Mesothelial cell of epicardium (in vitro differentiated cells): ENCODE results near the gene PROCA1. TPM values are rescaled to one million over a fixed set of nuclear protein-coding genes. Genes with fewer than 3 reads are reported as not detected.
A peak's percentile ranks its signal among the peaks of the same experiment; 100 is the strongest.

Experiments used
- DNase-seq, 2 experiments: peaks; one replicate each; pipeline ENCODE4 v3.0.0; 2021; ENCODE audit warnings: low spot score in 2 of 2; ENCODE audit not compliant: unreplicated experiment in 2 of 2
- H3K27ac Mint-ChIP-seq: 2 replicates; pipeline ENCODE4 v1.8.0; 2021; ENCODE audit warnings: mixed read lengths
- H3K27me3 Mint-ChIP-seq: 2 replicates; pipeline ENCODE4 v1.8.0; 2021; ENCODE audit warnings: low read depth, mixed read lengths
- H3K36me3 Mint-ChIP-seq: 2 replicates; pipeline ENCODE4 v1.8.0; 2021; ENCODE audit warnings: mixed read lengths
- H3K4me1 Mint-ChIP-seq: 2 replicates; pipeline ENCODE4 v1.8.0; 2021; ENCODE audit warnings: mixed read lengths
- H3K4me3 Mint-ChIP-seq: 2 replicates; pipeline ENCODE4 v1.8.0; 2021; ENCODE audit warnings: mild to moderate bottlenecking, moderate library complexity, mixed read lengths
- H3K9me3 Mint-ChIP-seq: 2 replicates; pipeline ENCODE4 v1.8.0; 2021; ENCODE audit warnings: mixed read lengths
- CTCF ChIP-seq: fragments of 200-600 bp; sonication (generic); IDR thresholded peaks from one replicate; pipeline ENCODE4 v1.5.0; 2021; ENCODE audit warnings: antibody characterized with exemption; ENCODE audit not compliant: unreplicated experiment
- total RNA-seq: library from RNA; stranded (reverse); gene quantifications from 3 replicates; pipeline ENCODE4 v1.2.1, GENCODE V29; 2021

The PROCA1 gene
- total RNA-seq, 1 donor from 2014 or later, result 11.7 TPM

GRCh38 chr17:28705728-28706334 is 5.9 kb downstream of the PROCA1 start:
- H3K27me3 Mint-ChIP-seq, result no peaks in the 10 kb centered on the region
- no peaks in the 10 kb centered on the region for H3K9me3 Mint-ChIP-seq
- peaks cover 6% of the 10 kb centered on the region for H3K4me1 Mint-ChIP-seq
- H3K4me3 Mint-ChIP-seq, result no peak overlapping the region
- H3K36me3 Mint-ChIP-seq, result peaks cover 15% of the 10 kb centered on the region
- DNase-seq, result no peak
- H3K27ac Mint-ChIP-seq, result peak overlapping the region; percentile 67
- TF ChIP-seq CTCF, result no peak

GRCh38 chr17:28705074-28705659 is 6.5 kb downstream of the PROCA1 start:
- TF ChIP-seq CTCF, result no peak
- no peak for DNase-seq
- Mint-ChIP-seq H3K9me3 (no peaks in the 10 kb centered on the region), H3K27ac (no peak overlapping the region), H3K27me3 (no peaks in the 10 kb centered on the region), H3K36me3 (peaks cover 18% of the 10 kb centered on the region), H3K4me3 (no peak overlapping the region), H3K4me1 (peaks cover 2% of the 10 kb centered on the region)

- no peak for DNase-seq
Observed at GRCh38 chr17:28704219-28704858, 7.3 kb downstream of the PROCA1 start.

GRCh38 chr17:28703552-28704218 is 8.0 kb downstream of the PROCA1 start:
- Mint-ChIP-seq H3K4me1 (no peaks in the 10 kb centered on the region), H3K27me3 (no peaks in the 10 kb centered on the region), H3K27ac (peak overlapping the region; percentile 5), H3K4me3 (no peak overlapping the region), H3K36me3 (peaks cover 26% of the 10 kb centered on the region), H3K9me3 (no peaks in the 10 kb centered on the region)
- no peak for DNase-seq
- TF ChIP-seq CTCF, result no peak

More at GRCh38 chr17:28704219-28704858, 7.3 kb downstream of the PROCA1 start:
- Mint-ChIP-seq H3K36me3 (peaks cover 26% of the 10 kb centered on the region), H3K27me3 (no peaks in the 10 kb centered on the region), H3K9me3 (no peaks in the 10 kb centered on the region), H3K27ac (no peak overlapping the region), H3K4me3 (no peak overlapping the region), H3K4me1 (no peaks in the 10 kb centered on the region)
- TF ChIP-seq CTCF, result no peak

- DNase-seq, result no peak
- Mint-ChIP-seq H3K36me3 (peaks cover 31% of the 10 kb centered on the region), H3K27ac (no peak overlapping the region)
Observed at GRCh38 chr17:28702752-28703150, 8.9 kb downstream of the PROCA1 start.

More at GRCh38 chr17:28702752-28703150, 8.9 kb downstream of the PROCA1 start:
- Mint-ChIP-seq H3K27me3 (no peaks in the 10 kb centered on the region), H3K4me3 (no peak overlapping the region), H3K4me1 (no peaks in the 10 kb centered on the region), H3K9me3 (no peaks in the 10 kb centered on the region)
- no peak for TF ChIP-seq CTCF
